ENCODE data around the gene GNB5.

Gene GNB5

DNA sequence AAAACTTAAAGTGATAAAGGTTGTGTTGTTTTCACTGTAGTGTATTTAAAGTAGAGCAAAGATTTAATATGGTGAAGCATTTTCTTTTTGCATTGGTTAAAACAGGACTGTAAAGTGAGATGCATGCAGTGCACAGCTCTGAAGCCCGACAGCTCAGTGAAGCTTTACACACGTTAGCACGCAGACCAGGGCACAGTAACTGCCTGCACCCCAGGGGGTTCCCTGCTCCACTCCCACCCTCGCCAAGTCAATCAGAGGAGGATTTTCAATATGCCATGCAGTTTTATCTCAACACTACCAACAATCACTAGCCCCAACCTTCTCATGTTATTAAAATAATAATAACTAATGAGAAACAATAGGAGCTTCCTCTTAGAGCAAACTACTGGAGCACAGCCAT is 50.5 kb downstream of the GNB5 start:
- DNase-seq (ENCODE audit: low read depth), result no peak

DNA sequence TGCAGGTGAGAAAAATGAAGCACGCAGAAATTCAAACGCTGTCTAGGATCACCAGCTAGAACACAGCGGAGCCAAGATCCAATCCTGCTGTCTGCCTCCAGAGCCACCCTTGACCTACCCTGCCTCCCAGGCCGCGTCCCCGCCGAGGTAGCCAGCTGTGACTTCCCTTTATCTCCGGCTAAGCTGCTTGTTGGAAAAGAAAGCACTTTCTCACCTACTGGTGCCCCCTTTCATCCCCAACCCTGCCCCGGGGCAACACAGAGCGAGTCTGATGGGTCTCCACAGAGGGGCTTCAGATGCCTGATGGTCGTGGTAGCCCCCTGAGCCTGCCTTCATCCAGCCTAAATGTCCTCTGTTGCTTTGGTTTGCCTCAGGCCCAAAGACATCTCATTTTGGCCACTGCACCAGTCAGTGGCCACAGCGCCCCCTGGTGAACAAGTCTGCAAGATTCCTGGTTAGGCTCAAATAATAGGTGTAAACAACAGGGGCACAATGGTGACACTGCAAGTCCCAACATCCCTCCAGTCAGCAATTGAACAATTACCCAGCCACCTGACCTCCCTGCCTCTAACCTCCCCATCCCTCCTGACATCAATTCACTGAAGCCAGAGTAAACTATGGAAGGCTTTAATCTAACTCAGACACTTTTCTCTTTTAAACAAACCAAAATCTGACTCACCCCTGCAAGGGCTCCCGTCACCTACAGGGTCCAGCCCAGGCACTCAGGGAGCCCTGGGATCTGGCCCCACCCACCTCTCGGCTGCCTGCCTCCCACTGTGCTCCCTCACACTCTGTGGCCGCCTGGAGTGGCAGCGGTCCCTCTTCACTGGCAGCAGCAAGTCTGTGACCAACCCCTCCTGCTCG is 51.4 kb downstream of the GNB5 start:
- DNase-seq (ENCODE audit: low read depth), result peak; percentile 44

DNA sequence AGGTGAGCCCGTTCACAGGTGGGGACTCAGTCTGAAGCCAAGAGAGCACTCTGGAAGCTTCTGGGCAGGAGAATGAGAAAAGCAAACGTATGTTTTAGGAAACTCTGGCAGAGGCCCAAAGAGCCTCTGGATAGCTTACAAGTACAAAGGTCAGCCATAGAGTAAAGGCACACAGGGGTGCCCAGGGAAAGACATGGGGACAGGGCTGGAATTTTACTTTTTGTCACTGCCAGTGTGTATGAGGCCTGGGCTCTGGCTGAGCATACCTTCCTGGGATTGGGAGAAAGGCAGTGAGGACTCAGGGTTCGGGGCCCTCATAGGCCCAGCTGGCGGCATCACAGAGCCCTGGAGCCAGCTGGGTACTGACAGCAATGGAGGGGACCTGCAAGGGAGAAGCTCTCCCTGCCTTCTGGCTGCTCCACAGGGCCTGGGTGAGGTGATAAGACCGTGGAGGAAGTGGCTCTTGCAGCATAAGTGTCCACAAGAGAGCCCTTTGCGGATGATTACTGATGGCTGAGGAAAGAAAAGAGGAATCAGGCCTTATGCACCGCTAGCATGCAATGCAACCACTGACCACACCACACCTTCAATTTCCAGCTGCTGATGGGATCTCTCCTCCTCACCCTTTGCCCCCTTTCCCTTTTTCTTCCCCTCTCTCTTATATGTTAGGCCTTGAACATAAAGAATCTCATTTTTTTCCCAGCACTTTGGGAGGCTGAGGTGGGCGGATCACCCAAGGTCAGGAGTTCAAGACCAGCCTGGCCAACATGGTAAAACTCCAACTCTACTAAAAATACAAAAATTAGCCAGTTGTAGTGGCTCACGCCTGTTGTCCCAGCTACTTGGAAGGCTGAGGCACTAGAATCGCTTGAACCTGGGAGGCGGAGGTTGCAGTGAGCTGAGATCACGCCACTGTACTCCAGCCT is 53.5 kb downstream of the GNB5 start:
- DNase-seq (ENCODE audit: low read depth), result no peak

DNA sequence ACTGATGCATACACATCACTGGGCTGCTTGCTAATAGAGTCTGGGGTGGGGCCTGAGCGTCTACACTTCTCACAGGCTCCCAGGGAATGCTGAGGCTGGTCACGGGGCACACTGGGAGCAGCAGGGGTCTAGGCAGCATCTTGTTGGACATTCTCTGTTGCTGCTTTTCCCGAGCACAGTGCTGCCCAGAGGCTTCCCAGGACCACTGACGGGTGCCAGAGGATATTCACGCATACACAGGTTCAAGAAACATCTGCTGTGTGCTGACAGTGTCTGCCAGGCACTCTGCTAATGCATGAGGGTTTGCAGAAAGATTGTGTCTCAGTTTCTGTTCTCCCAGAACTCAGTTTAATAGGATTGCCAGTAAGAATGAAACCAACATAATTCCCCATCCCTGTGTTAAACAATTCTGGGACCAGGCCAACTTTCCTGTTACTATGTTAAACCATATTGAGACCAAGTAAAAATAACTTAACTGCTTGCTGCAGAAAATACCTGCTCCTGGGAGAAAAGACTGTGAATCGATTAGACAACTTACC is 54.7 kb downstream of the GNB5 start:
- DNase-seq (ENCODE audit: low read depth), result no peak

DNA sequence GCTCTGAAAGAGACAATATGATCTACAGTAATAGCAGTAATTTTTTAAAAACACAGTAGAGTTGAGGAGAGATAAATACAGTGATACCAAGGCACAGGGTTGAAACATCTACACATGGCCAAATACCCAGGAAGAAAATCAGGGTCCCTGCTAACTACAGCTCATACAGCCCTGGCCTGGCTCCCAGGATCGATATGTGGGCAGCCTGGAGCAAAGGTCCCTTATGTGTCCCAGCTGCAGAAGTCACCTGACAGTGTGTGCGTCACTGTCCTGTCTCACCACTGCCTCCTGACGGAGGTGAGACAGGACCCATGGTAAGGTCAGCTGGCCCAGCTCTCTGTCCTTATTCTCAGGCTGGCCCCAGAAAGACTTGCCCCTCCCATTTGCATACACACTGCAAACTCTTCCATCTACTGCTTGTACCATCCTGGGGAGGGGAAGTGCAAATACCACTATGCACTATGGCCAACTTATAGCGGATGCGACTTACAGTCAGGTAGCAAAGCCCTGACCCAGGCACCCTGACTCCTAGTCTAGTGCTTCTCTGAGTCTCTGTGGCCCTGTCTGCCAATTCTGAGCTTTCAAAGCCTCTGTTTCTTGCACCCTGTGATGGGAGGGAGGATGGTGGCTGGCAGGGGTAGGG is 56.6 kb downstream of the GNB5 start:
- DNase-seq (ENCODE audit: low read depth), result no peak

DNA sequence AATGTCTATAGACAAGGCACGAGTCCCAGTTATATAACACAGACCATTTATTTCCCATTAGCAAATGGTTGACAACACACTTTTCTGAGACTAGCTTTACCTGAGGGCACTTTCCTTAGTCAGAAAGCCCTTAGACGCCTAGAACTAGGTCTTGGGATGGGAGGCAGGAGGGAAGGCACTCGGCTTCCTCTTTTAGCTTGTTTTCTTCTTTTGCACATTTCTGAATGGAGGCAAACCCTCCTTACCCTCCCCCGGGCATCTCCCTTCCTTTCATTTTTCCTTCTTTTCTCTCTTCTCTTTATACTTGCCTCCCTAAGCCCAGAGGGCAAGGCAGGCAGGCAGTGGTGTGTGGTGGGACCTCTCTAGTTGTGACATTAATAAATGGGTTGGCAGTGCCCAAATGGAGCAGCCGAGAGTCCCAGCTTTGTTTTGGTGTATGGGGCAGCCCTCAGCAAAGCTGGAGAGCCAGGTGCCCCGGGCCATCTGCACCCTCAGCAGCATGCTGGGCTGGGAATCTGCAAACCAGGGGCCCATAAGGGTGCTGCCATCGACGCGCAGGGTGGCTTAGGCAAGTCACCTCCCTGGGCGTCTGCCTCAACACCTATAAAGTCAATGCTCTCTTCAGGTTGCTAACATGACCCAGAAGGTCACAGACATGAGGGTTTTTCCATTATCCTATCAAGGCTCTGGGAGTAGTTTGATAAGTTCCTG is 57.5 kb downstream of the GNB5 start:
- DNase-seq (ENCODE audit: low read depth), result no peak

DNA sequence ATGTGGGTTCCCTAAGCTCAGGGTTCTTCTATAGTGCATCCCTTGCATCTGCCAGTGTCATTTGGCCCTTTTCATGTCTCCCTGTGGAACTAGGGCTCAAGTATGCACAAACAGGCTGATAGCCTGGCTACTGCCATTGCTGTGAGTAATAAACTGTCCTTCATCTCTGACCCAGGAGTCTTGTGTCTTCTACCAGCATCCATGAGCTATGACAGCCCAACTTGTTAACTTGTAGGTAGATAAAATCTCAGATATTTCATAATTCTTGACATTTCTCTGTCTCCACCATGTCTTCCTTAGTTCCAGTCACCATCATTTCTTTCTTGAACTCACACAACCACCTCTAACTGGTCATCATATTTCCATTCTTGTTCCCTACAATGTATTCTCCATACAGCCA is 59.1 kb downstream of the GNB5 start:
- no peak for DNase-seq (ENCODE audit: low read depth)

DNA sequence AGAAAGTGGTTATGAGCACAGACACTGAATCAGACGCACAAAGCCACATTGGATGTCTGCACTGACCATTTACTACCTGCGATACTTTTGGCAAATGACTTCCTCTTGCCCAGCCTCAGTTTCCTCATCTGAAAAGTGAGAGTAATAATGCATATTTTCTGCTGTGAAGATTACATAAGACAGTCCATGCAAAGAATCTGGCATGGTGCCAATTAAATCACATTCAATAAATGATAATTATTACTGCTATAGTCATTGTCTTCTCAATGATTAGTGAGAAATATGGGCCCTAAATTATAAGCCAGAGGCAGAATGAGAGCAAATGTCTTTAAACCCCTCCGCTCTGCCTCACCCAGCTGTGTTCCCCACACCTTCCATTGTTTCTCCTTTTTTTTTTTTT is 62.6 kb downstream of the GNB5 start:
- DNase-seq (ENCODE audit: low read depth), result no peak

DNA sequence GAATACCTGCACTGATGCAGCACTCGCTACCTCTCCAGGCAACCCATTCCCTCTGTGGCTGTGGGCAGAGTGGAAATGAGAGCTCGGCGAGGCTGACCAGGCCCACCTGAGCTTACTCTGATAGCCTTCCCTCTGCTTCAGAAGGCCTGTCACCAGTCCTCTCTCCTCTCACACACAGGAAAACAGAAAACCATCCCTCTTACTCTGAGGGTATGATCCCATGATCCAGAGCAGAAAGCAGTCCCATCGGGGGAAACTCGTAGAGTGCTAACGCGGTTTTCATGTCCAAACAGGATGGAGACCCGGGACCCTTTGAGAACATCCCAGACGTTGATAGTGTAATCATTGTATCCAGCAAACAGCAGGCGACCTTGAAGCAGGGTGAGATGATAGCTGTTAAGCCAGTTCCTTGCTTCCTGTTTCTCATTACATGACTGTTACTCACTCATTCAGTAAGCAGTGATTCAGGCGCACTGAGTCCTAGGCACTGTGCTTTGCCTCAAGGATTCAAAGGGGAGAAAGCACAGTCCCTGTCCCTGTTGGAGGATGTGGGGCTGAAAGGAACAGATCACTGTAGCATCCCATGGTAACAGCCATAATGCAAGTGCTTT is 66.8 kb downstream of the GNB5 start:
- DNase-seq (ENCODE audit: low read depth), result no peak

DNA sequence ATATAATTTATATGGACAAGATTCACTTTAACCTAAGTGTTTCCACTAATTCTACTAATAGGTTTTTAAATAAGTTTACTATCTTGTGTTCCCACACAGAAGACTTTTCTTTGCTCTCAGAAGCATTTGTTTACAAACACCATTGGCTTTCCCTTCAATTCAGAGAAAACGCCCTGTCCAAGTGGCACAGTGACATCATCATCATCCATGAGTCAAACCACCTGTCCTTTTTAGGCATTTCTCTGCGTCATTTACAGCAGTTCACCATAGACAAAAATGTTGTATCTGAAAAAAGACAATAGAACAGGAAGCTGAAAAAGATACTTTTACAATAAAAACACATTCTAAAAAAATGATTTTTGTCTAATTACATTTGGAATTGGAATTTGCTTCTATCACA is 69.3 kb downstream of the GNB5 start:
- no peak for DNase-seq (ENCODE audit: low read depth)

DNA sequence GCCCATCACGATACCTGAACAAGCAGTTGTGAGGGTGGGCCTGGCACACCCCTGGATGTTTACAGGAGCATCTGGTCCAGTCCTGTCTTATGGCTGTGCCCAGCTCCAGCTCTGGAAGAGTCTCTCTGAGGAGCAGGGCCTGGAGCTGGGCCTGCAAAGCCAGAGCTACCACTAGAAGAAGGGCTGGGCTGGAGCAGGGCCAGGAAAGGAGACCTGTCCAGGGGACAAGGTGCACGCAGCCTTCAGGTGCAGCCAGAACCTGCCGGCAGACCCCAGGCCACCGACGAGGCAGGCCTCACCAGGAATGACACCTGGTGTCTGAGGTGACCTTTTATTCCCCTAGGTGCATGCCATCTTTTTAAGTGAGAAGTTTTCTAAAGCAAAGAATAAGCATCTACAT is 70.2 kb downstream of the GNB5 start:
- no peak for DNase-seq (ENCODE audit: low read depth)

DNA sequence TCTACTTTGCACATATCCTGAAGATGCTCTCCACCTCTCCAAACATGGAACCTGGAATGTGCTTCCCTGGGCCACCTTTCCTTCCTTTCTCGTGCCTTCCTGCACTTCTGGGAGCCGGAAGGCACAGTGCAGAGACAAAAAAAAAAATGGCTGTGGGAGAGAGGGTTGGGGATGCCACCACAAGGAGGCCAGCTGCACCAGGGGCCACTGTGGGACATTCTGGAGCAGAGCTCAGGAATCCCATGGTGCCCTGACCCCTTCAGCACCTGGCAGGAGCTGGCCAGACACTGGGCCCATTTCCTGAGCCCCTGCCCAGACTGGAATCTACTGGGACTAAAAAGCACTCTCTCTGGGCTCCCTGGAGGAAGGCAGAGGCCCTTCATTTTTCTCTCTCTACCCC is 70.7 kb downstream of the GNB5 start:
- DNase-seq (ENCODE audit: low read depth), result no peak

DNA sequence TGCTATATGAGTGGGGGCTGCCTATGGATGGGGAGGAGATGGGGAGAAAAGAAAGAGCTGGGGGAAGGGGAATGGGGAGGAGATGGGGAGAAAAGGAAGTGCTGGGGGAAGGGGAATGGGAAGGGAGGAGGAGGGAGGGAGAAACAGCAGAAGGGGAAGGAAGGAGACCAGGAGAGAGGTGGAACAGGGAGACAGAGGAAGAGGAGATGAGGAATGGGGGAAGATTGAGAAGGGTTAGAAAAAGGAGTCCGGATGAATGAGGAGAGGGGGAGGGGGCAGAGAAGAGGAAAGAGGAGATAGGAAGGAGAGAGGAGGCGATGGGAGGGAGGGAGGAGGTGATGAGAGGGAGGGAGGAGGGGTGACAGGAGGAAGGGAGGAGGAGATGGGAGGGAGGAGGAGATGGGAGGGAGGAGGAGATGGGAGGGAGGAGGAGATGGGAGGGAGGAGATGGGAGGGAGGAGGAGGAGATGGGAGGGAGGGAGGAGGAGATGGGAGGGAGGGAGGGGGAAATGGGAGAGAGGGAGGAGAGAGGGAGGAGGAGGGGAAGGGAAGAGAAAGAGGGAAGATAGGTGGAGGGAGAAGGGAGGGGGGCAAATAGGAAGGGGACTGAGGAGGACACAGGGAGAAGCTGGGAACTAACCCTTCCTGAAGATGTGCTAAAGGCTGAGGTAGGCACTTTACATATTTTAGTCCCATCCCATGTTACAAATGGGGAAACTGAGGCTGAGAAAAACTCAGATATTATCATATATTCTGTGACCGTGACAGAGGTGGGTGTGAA is 72.0 kb downstream of the GNB5 start:
- DNase-seq (ENCODE audit: low read depth), result no peak

DNA sequence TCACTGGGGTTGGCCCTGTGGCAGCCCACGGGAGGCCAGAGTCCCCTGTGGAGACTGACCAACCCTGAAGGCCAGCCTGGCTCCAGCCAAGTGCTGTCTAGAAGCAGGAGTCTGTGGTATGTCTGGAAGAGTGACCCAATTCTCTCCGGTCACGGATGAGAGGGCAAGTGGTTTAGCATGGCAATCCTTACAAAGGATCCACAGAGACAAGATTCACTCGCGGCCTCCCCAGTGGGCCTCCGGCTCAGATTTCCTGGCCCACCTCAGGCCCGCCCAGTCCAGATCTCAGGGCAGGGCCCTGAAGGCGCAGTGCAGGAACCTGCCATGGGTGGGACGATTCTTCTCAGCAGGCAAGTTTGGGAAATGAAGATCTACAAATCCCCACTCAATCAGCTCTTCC is 73.6 kb downstream of the GNB5 start:
- no peak for DNase-seq (ENCODE audit: low read depth)

DNA sequence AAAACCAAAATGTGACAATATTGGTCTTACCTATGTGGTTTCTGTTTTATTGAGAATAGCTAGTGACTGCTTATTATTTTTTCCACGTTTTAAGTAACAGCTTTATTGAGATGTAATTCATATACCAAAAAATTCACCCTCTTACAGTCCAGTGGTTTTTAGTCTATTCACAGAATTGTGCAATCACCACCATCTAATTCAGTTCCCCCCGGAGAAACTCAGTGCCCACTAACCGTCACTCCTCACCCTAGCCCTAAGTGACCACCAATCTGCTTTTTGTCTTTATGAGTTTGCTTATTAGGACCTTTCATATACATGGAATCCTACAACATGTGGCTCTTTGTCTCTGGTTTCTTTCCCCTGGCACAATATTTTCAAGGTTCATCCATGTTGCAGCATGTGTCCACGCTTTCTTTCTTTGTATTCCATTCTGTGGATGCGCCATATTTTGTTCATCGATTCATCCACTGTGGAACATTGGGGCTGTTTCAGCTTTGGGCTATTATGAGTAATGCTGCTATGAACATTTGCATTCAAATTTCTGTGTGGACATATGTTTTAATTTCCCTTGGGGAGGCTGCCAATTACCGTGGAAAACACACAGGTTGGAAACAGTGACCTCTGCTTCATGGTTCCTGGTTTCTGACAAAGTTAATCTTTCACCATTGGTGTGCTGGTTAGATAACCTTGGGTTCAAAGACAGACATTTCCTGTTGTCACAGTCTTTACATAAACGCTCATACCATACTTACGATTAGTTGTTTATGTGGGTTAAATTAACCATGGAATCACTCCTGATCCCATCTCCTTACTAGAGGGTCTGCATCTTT is 75.4 kb downstream of the GNB5 start:
- no peak for DNase-seq (ENCODE audit: low read depth)

DNA sequence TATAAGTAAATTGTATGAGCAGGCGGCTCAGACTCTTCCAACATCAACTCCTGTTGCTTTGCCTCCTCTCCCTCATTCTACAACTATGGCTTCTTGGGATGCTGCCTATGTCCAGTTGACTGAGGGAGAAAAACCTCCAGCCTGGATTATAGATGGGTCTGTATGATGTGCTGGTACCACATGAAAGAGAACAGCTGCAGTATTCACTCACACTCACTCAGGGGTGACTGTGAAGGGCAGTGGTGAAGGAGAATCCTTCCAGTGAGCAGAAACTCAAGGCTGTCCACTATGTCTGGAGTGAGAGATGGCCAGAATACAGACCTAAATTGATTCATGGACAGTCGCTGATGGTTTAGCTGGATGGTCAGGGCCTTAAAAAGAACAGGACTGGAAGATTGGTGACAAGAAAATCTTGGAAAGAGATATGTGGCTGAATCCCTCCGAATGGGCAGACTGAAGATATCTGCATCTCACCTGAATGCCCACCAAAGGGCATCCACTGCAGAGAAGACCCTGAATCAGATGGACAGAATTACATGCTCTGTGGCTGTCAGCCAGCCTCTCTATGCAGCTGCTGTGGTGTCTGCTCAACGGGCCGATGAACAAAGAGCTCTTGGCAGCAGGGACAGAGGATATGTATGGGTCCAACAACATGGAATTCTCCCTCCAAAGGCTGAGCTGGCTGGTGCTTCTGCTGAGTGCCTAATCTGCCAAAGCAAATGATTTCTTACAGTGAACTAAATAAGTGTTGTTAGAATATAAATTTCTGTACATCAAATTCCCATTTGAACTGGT is 76.7 kb downstream of the GNB5 start:
- no peak for DNase-seq (ENCODE audit: low read depth)

DNA sequence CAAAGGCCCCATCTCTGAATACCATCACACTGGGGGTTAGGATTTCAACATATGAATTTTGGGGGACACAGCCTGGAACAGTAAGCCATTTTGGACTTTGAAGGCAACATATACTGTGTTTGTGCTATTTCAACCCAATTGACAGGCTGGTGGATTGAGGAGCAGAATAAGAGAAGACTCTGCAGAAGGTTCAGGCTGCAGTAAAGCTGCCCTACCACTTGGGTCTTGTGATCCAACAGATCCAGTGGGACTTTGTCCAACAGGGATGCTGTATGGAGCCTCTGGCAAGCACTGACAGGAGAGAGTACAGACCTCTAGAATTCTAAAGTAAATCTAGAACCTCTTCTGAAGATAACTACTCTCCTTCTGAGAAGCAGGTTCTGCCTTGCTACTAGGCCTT is 77.5 kb downstream of the GNB5 start:
- DNase-seq (ENCODE audit: low read depth), result no peak

DNA sequence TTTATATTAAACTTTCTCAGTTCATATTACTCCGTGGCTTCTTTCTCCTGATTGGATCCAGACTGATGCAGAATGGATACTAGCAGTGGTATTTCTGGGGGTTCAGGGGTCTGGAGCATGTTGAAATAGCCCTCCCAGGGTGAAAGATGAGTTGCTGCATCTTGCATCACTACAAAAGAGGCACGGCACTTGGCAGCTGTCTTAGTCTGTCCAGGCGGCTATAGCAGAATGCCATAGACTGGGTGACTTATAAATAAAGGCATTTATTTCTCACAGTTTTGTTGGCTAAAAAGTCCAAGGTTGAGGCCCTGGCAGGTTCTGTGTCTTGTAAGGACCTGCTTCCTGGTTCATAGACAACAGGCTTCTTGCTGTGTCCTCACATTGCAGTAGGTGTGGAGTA is 78.0 kb downstream of the GNB5 start:
- DNase-seq (ENCODE audit: low read depth), result no peak
